HG03139 (cell line): ENCODE data around the gene MTG1.
"Not testable (repeated sequence)": the region's sequence is repeated elsewhere in the genome, so short reads cannot be mapped to it uniquely, and the experiment has no call there.

Experiments
- ATAC-seq: cut with Tn5 transposase; IDR thresholded peaks from one replicate; pipeline ENCODE4 v1.9.1; 2021; ENCODE audit not compliant: unreplicated experiment

Gene MTG1

DNA sequence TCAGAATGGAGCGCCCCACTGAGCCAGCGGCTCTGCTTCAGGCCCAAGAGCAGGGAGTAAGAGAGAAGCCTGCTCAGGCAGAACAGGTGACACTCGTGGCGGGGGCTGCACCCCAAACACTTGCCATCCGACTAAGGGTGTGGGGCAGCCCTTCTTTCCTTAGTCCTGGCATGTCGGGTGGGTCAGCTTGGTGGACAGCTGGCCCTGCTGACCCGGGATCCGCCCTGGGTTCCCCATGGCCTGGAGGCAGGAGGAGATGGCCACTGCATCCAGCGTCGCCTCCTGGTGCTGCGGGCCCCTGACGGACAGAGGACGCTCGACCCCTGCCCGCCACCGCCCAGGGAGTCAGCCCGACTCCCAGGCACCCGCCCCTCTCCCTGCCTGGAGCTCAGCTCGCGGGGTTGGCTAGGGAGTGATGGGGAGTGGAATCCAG is 16.1 kb upstream of the MTG1 start:
- no peak for ATAC-seq

DNA sequence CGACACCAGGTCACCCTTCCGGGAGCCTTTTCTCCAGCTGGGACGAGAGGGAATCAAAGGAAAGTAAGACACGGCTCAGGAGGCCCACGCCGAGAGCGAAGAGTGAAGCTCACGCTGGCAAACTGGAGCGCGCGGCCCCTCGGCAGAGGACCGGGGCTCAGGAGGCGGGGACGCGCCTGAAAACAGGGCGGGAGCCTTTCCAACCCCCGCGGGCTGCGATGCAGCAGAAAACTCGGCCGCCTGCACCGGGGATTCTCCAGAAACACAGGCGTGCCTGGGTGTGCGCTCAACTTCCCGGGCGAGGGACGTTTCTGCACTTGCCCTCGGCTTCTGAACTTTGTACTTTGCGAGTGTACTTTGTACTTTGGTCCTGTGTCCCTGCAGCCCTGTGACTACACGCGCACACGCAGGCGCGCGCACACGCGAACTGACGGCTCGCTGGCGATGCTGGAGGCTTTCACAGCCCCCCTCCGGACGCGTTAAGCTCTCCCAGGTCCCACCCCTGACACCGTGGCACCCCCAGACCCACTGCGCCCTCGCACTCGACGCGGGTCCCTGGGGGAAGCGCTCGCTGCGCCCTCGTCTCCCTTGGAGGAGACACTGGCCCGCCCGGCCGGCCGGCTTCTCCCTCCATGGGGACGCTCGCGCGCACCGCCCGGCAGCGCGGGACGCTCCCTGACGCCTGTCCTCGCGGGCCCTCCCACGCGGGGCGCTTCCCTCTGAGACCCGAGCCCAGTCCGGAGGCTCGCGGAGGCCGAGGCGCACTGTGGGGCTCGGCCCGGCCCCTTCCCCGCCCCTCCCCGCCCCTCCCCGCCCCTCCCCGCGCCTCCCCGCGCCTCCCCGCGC is 15.5 kb upstream of the MTG1 start:
- peak; percentile 30 for ATAC-seq

DNA sequence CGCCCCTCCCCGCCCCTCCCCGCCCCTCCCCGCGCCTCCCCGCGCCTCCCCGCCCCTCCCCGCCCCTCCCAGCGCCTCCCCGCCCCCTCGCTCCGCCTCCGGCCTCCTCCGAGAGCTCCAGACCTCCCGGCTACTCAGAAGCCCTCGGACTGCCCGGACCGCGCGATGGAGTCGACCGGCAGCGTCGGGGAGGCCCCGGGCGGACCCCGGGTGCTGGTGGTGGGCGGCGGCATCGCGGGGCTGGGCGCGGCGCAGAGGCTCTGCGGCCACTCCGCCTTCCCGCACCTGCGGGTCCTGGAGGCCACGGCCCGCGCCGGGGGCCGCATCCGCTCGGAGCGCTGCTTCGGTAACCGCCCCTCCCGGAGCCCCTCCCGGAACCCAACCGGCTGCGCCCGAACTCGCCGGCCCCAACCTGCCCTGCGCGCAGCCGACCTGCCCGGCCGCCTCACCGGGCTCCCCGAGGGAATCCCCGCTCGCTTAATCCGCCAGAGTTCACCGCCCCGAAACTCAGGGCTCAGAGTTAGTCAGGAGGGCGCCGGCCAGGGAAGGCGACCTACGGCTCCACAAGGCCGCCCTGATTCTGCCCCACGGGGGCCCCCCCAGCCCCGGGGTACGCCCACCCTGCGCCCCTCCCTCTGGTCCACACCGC is 14.7 kb upstream of the MTG1 start, which contains the start of gene PAOX:
TSS of gene PAOX (plus strand) at position 111 of the 649 bp plus-strand sequence. CDS start at position 166, 55 bp downstream.
- ATAC-seq: peak; percentile 43

DNA sequence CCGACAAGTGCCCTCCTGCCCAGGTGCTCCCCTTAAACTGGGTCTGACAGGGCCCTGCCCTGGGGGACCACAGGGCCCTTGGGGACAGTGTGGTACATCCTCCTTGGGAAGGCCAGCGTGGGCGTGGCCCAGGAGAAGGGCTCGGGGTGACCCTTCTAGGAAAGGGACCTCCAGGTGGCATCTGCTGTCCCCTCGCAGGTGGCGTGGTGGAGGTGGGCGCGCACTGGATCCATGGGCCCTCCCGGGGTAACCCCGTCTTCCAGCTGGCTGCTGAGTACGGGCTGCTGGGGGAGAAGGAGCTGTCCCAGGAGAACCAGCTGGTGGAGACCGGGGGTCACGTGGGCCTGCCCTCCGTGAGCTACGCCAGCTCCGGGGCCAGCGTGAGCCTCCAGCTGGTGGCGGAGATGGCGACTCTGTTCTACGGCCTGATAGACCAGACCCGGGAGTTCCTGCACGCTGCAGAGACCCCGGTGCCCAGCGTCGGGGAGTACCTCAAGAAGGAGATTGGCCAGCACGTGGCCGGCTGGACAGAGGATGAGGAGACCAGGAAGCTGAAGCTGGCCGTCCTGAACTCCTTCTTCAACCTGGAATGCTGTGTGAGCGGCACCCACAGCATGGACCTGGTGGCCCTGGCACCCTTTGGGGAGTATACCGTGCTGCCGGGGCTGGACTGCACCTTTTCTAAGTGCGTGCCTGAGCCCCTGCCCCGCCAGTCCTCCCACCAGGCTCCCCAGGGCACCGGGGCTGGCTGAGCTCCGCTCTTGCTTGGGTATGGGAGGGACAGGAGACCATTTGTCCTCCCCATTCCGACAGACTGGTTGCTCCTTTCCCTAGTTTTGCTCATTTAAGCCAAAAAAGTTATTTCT is 13.9 kb upstream of the MTG1 start:
- ATAC-seq: no peak

DNA sequence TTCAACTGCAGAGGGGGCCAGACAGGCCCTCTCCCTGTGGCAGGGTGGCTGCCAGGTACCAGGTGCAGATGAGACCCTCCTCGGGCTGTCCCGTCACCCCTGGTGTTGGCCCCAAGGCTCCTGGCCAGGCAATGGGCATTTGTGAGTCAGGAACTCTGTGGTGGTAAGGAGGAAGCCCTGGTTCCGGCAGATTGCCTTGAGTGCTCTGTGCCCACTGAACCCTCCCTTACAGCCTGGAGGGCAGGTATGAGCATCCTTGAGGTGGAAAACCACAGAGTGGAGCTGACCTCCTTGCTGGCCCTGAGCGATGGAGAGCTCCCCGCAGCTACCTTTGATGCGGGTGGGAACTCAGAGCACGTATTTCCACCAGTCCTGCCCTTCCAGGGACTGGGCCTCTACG is 12.9 kb upstream of the MTG1 start:
- no peak for ATAC-seq

DNA sequence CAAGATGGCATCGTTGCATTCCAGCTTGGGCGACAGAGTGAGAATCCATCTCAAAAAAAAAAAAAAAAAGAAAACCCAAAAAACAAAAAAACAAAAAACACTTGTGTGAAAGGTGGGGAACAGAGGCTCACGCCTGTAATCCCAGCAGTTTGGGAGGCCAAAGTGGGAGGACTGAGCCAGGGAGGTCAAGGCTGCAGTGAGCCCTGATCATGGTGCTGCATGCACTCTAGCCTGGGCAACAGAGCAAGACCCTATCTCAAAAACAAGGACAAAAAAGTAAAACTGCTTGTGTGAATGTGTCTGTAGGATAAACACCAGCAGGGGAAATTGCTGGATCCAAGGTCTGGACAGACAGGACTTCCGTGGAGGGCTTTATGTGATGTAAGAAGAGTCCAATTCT is 10.4 kb upstream of the MTG1 start:
- no peak for ATAC-seq

DNA sequence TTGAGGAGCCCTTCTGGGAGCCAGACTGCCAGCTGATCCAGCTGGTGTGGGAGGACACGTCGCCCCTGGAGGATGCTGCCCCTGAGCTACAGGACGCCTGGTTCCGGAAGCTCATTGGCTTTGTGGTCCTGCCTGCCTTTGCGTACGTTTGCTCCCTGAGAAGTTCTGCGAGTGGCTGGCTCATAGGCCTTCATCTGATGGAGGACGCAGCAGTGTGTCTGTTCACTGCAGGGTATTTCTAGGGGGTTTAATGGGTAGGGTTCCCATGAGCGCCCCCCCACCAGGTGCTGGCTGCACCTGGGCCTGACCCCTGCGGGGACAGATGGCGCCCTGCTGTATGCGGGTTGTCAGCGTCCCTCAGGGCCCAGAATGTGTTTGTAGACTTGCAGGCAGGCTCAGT is 9.9 kb upstream of the MTG1 start:
- ATAC-seq: no peak

DNA sequence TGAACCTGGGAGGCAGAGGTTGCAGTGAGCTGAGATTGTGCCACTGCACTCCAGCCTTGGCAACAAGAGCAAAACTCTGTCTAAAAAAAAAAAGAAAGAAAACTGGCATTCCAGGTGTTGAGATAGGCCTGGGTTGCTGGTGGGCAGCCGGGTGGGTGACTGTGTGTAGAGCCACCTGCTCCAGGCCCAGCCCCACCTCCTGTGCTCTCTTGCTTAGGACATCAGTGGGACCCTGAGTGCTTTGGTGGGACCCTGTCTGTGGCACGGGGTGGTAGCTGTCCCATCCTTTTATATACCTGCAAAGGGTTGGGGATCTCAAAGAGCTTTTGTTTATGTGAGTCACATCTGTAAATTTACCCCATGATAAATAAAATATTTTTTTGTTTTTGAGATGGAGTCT is 8.7 kb upstream of the MTG1 start:
- ATAC-seq: no peak

DNA sequence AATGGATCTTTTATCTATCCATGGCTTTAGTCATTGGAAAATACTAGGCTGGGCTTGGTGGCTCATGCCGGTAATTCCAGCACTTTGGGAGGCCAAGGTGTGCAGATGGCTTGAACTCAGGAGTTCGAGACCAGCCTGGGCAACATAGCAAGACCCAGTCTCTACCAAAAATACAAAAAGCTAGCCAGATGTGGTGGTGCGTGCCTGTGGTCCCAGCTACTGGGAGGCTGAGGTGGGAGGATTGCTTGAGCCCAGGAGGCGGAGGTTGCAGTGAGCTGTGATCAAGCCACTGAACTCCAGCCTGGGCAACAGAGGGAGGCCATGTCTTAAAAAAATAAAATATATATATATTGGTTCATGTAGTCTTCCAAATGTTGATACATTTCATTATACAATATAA is 7.0 kb upstream of the MTG1 start:
- ATAC-seq: not testable (repeated sequence)

DNA sequence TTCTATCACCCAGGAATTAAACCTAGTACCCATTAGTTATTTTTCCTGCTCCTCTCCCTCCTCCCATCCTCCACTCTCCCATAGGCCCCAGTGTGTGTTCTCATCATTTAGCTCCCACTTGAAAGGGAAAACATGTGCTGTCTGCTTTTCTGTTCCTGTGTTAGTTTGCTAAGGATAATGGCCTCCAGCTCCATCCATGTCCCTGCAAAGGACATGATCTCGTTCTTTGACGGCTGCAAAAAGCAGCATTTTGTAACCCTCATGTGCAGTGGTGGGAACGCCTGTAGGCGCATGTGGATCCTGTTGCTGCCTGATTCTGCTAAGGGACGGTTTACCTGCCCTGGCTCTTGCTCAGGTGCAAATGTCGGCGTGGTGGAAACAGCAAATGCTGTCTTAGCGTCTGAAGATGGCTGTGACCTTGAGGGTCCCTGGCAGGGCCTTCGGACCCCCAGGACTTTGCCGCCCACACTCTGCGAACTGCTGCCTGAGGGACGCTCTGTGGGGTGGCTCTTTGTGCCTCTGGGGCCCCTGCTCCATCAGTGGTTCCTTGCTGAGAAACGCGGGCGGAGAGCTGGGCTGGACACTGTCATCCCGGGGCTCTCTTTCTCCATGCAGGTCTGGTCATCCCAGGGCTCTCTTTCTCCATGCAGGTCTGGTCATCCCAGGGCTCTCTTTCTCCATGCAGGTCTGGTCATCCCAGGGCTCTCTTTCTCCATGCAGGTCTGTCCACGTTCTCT is 5.6 kb upstream of the MTG1 start:
- ATAC-seq: no peak

DNA sequence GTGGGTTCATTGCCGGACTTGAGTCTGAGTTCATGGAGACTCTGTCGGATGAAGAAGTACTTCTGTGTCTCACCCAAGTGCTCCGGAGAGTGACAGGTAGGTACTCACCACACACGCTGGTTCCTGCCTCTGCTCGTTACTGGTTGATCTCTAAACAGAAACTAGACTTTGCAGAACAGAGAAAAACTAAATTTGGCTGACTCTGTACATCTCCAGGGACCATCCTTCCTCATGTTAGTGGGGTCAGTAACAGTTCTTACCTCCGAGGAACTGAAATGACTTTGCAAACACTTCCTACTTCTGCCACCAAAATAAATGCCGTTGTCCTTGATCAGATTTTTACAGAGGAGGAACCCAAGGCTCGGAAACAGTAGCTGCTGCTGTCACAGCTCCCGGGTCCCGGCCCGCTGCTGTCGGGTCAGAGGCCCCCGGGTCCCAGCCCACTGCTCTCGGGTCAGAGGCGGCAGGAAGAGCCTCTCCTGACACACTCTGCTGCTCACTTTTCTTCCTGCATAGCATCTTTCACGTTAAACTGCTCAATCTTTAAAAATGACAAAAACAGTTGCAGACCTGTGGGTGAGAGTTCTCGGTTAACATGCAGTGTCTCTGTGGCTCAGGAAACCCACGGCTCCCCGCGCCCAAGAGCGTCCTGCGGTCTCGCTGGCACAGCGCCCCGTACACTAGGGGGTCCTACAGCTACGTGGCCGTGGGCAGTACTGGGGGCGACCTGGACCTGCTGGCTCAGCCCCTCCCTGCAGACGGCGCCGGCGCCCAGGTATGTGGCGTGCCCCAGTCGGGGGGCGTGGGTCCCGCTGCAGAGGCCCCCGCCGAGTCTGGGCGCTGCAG is 4.8 kb upstream of the MTG1 start:
- ATAC-seq: peak; percentile 74

DNA sequence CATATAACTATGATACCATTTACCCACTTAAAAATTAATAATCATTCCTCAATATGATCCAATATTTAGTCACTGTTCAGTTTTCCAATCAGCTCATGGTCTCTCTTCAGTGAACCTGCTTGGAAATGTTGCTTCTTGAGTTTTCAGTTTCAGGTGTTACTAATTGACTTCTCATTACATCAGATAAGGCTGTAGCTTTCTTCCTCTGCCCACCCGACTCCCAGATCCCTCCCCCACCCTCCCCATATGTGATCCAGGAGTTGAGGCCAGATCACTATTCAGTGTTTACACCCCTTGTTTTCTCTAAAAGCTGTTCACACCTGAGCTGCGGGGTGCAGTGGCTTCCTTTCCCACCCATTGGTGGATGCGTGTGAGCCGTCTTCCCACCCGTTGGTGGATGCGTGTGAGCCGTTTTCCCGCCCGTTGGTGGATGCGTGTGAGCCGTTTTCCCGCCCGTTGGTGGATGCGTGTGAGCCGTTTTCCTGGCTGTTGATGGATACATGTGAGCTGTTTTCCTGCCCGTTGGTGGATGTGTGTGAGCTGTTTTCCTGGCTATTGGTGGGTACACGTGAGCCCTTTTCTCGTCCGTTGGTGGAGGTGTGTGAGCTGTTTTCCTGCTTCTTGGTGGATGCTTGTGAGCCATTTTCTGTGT is 3.2 kb upstream of the MTG1 start:
- no peak for ATAC-seq

DNA sequence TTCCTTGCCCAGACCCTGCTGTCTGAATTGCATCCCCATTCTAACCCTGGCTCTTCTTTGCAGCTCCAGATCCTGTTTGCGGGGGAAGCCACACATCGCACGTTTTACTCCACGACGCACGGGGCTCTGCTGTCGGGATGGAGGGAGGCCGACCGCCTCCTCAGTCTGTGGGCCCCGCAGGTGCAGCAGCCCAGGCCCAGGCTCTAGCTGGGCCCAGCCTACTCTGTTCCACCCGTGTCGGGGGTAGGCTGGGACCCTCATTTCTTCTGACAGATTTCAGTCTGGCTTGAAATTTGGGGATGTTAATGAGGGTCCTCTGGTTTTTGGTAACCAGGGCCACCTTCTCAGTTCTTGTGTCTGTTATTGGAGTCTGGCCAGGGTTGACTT is 2.7 kb upstream of the MTG1 start:
- ATAC-seq: no peak

DNA sequence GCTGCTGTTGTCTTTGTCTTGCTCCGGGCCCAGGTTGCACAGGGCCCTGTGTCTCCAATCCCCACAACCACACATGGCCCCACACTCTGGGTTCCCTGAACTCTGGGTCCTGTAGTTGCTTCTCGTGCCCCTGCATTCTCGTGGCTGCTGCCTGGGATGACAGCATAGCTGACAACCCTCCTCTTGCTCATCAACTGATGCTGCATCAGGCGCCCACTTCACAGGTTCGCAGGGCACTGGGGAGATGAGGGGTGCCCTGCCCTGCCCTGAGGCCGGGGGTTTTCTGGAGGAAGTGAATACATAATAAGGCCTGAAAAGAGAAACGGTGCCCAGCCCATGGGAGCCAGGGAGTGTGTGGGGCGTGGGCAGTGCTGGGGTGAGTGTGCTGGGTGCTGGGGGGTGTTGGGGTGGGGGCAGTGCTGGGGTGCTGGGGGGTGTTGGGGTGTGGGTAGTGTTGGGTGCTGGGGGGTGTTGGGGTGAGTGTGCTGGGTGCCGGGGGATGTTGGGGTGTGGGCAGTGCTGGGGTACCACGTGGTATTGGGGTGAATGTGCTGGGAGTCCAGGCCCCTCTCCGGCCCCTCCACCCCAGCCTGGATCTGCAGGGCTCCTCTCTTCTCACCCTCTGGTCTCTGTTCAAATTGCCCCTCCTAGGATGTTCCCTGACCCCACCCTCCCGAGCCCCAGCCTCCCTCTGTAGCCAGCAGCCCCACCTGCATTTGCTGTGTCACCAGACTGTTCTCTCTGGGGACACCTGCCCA is 2.0 kb upstream of the MTG1 start:
- ATAC-seq: no peak

DNA sequence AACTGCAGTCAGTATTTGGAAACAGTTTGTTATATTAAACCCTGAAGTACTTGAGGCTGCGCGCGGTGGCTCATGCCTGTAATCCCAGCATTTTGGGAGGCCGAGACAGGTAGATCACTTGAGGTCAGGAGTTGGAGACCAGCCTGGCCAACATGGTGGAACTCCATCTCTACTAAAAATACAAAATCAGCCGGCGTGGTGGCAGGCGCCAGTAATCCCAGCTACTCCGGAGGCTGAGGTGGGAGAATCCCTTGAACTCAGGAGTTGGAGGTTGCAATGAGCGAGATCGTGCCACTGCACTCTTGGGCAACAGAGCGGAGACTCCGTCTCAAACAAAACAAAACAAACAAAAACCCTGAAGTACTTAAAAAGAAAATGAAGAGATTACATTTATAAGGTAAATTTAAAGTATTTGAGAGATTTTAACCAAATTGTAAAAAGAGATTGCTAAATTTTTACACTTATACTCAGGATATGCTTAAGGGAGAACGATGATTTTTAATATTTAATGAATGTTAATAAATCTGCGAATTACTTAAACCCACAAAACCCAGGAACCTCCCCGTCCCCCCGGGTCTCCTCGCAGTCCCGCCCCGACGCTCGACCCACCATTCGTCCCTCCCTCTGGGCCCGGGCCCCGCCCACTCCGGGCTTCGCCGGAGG is 425 bp upstream of the MTG1 start:
- no peak for ATAC-seq

DNA sequence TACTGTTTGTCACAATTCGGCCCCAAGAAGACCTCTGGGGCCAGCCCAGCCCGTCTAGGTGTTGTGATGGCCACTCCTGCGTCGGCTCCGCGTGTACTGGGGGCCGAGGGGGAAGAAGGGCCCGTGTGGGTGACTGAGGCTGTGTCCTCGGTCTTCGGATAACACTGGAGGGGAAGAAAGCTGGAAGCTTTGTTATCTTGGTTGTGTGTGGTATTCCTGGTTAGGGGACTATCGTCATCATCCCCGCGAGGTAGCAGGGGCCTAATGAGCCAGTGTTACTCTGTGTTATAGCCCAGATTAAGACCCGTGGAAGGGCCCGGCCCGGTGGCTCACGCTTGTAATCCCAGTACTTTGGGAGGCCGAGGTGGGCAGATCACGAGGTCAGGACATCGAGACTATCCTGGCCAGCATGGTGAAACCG is 854 bp downstream of the MTG1 start:
- no peak for ATAC-seq

DNA sequence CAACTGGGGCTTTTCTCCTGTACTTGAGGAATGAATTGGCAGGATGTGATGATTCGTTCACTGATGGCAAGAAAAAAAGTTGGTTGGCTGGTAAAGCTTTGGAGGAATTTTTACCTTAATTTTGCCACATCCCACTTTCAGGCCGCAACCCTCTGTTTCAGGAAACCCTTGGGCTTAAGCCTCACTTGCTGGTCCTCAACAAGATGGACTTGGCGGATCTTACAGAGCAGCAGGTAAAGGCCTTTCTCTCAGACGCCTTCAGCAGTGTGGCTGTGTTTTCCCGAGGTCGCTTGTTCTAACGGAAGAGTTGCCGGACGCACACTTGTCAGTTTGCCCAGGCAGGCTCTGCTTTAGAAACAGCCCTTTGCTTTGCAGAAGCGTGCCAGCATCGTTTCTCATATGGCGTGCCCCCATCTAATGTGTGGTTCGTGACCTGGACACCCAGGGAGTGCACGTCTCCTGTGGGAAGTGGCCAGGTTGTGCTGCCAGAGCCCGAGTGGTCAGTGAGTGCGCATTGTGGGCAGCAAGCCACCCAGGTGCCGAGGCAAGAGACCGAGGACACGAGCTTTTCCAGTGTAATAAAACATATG is 2.2 kb downstream of the MTG1 start:
- ATAC-seq: no peak

DNA sequence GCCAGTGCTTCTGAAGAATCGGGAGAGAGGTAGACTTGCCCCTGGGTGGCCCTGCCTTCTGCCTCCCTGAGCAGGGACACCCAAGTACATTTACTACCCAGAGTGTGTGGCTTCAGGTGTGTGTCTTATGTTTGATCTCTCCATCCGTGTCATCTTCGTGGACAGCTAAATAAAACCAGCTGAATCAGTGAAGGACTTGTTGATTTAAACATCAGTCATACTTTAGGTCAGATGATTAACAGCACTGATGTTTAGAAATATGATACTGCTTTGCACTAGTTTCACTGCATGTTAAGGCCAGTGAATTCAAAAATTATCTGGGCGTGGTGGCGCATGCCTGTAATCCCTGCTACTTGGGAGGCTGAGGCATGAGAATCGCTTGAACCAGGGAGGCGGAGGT is 4.0 kb downstream of the MTG1 start:
- ATAC-seq: no peak
